ENCODE measurements around the gene LEMD3.

LEMD3 gene

DNA sequence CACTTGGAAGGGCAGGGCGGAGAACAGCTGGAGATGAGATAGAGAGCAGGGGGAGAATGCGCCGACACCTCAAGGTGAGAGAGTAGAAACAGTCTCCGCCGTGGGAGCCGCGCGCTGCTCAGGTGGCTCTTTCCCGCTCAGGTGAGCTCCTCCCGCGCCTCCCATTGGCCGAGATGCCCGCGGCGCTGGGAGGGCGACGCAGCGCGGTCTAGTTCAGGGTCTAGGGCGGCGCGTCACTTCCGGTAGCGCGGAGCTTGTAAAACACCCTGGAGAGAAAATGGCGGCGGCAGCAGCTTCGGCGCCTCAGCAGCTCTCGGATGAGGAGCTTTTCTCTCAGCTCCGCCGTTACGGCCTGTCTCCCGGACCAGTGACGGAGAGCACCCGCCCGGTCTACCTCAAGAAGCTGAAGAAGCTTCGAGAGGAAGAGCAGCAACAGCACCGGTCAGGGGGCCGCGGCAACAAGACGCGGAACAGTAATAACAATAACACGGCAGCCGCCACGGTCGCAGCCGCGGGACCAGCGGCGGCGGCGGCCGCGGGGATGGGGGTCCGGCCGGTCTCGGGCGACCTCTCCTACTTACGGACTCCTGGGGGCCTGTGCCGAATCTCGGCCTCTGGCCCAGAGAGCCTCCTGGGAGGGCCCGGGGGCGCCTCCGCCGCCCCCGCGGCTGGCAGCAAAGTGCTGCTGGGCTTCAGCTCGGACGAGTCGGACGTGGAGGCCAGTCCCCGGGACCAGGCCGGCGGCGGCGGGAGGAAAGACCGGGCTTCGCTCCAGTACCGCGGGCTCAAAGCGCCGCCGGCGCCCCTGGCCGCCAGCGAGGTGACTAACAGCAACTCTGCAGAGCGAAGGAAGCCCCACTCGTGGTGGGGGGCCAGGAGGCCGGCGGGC is at the start of gene LEMD3:
Gene LEMD3 (plus strand): TSS at position 264 of the 889 bp plus-strand sequence. CDS start 14 bp downstream, at position 278.
- in situ Hi-C loops (cut with MboI; ENCODE audit: low sequenced_read_pairs): no loop called here

DNA sequence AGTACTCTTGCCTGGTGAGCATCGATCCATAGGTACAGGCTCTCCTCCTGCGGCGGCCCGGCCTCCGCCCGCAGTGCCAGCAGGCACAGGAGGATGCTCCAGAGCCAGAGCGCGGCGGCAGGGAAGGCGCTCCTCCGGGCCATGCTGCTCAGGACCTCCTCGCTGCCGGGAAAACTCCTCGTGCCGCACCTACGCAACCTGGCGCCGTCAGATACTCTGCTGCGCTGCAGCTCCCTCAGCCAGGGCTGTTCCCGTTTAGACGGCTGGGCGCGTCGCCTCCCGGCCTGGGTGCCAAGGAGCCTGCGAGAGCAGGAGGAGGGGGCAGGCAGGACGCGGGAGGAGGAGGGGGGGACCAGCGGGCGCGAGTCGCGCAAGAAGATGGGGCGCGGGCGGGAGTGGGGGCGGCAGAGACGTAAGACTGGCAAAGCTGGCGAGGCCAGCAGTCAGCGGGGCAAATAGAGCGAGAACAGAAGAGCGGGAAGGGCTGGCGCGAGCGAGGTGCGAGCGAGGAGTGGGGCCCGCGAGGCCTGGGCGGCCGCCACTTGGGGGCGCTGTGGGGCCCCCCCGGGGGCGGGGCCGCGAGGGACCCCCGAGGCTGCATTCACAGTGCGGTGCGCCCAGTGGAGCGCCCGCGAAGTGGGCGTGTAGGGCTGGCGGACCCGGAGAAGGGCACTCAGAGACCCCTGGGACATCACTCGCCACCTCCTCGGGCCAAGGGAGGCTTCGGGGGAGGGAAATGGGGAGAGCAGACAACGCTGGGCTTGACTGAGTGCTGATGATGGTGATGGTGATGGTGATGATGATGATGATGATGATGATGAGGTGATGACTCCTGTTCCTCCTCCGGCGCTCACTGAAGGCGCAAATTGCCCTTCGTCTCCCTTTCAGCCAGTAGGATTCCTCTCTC is 48.1 kb upstream of the LEMD3 start, which contains the start of gene WIF1:
Gene WIF1 (minus strand): TSS at position 257 of the 907 bp plus-strand sequence. CDS start 114 bp downstream, at position 143.
- in situ Hi-C loops (cut with MboI; ENCODE audit: low sequenced_read_pairs): no loop called here

DNA sequence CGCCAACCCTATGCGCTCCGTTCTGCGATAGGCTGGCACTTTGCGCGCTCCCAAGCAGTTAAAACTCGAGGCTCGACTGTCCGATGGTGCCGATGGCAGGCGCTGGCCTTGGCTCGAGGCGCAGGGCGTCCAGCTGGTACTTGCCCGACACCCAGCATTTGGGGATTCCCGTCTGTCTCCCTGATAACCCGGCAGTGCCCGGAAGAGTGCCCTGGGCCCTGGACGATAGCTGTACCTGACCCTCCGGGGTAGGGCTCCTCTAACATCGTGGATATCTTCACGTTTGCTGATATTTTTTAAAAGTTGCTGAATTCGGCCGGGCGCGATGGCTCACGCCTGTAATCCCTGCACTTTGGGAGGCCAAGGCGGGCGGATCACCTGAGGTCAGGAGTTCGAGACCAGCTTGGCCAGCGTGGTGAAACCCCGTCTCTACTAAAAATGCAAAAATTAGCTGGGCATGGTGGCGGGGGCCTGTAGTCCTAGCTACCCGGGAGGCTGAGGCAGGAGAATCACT is 47.4 kb upstream of the LEMD3 start:
- in situ Hi-C loops (cut with MboI; ENCODE audit: low sequenced_read_pairs): no loop called here

DNA sequence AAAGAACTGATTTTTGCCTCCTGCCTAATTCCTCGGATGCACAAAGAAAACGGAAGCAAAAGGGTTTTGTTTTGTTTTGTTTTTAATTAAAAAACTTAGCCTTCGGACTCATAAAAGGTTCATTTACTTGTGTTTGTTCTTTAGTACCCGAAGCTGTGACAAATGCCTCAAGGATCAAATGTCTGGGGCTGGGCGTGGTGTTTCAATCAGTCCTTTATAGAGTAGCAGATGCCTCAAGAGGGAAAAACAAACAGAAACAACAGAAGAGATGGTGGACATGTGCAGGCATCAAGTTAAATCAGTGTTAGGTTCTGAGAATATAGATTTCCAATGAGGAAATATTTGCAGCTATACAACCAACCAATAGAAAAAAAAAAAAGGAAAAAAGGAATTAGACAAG is 46.7 kb upstream of the LEMD3 start:
- in situ Hi-C loops (cut with MboI; ENCODE audit: low sequenced_read_pairs): no loop called here

DNA sequence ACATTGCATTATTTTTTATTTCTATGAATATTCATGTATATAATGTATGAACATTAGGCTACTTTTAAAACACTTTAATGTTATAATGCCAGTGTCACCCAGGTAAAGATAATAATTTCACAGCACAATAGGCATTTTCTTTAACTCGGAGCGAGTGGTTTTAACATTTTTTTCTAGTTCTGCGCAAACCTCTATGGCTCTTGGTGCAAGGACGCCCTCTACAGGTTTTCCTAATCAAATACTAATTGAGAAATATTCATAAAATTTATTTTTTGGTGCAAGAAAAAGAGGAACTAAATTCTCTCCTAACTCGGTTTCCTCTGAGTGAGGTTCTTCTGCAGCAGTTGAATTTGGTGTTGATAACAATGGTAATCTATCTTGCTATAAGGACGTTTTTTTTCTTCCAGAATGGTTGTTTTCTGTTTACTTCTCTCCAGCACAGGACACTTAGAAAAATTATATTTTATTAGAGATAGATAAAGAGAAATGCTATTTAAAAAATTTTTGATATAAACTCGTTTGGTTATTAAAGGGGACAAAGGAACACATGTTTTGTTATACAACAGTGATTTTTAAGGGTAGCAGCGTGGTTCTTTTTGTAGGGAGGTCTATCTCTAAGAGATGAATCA is 45.8 kb upstream of the LEMD3 start:
- in situ Hi-C loops (cut with MboI; ENCODE audit: low sequenced_read_pairs): no loop called here

DNA sequence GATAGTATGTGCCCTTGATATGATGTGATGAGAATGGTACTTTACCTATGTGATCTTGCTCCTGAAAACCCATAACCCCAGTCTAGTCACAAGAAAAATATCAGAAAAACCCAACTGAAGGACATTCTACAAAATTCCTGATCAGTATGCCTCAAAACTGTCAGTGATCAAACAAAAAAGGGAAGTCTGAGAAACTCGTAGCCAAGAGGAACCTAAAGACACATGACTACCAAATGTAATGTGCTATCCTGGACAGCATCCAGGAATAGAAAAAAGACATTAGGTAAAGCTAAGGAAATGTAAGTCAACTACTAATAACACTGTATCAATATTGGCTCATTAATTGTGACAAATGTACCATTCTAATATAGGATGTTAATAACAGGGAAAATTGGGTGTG is 44.1 kb upstream of the LEMD3 start:
- in situ Hi-C loops (cut with MboI; ENCODE audit: low sequenced_read_pairs): no loop called here

DNA sequence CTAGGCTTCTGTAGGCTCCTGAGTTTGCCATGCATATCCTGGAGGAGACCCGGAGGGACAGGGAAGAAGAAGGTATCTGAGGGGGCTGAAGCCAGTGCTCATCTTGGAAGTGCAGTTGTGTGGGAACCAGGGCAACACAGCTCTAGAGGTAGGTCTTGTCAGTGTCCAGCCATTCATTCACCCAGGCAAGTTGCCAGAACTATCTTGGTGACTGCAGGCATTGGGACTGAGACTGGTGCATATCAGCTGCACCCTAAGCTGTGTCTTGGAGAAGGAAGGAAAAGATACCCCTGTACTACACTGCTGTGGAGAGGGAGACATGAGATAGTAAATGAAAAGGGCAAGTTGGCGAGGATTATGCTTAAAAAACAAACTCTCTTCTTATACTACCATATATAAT is 43.4 kb upstream of the LEMD3 start:
- in situ Hi-C loops (cut with MboI; ENCODE audit: low sequenced_read_pairs): no loop called here

DNA sequence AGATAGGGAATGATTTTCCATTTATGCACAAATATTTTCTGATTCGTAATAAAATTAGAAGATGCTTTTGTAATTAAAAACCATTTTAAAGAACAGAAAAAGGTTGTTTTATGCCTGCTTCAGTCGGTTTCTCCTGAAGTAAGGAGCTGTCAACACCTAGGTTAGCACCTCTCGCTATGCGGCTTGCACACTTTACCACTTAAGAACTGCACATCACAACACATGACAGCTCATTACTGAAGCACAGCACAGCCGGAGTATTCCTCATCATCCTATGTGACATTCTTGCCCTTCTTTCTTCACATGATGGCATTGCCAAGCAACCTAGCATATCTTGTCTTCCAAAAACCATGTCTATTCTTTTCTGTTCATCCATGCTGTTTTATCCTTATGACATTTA is 42.9 kb upstream of the LEMD3 start:
- in situ Hi-C loops (cut with MboI; ENCODE audit: low sequenced_read_pairs): no loop called here

DNA sequence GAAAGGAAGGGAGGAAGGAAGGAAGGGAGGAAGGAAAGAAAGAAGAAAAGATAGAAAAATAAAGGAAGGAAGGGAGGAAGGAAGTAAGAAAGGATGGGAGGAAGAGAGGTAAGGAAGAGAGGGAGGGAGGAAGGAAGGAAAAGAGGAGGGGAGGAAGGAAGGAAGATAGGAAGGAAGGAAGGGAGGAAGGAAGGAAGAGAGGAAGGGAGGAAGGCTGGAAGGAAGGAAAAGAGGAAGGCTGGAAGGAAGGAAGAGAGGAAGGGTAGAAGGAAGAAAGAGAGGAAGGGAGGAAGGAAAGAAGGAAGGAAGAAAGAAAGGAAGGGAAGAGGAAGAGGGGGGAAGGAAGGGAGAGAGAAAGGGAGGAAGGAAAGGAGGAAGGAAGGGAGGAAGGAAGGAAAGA is 35.5 kb upstream of the LEMD3 start:
- in situ Hi-C loops (cut with MboI; ENCODE audit: low sequenced_read_pairs): no loop called here

DNA sequence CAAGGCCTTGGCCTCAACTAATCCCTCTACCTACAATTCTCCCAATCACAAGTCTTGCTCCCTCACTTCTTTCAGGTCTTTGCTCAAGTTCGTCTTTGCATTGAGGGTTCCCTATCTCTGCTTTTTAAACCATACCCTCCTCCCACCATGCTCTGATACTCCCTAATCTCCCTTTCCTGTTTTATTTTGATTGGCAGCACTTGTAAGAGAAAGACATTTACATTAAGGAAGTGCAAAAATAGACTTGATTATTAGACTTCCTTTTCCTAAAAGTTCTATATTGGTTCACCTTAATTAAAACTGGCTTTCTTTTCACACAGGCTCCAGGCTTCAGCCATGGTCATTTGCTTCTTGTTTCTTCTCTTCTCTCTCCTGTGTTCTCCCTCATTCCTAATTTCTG is 30.0 kb upstream of the LEMD3 start:
- in situ Hi-C loops (cut with MboI; ENCODE audit: low sequenced_read_pairs): no loop called here

DNA sequence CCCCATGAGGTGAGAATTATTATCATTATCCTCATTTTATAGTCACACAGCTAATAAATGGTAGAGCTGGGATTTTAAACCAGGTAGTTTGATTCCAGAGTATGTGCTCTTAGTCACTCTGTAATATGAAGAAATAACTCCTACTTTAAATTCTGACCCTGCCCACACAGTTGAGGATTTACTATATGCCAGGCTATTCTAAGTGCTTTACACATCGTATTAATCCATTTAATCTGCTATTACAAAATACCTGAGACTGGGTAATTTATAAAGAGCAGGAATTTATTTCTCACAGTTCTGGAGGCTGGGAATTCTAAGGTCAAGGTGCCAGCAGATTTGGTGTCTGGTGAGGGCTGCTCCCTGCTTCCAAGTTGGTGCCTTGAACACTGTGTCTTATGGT is 28.6 kb upstream of the LEMD3 start:
- in situ Hi-C loops (cut with MboI; ENCODE audit: low sequenced_read_pairs): no loop called here

DNA sequence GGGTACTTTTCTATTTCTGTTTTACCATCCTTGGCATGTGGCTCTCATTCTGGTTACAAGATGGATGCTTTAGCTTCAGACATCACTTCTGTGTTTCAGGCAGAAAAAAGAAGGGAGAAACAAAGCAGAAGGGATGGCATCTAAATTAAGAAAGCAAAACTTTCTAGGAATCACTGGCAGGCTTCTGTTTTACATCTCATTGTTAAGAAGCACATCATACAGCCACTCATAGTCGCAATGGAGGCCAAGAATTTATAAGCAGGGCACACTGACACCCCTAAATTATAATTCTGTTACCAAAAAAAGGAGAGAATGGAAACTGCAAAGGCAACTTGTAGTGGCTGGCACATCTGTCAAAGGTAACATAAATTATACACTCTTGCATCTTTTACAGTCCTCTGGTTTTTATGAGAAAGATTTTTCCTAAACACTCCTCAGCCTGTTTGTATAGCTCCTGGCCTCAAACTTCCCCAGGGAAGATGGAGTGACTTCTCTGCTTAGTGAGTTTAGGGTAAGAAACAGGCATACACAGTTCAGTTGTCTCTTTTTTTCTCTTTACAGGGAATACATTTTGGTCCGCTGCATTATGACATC is 22.0 kb upstream of the LEMD3 start:
- in situ Hi-C loops (cut with MboI; ENCODE audit: low sequenced_read_pairs): no loop called here

DNA sequence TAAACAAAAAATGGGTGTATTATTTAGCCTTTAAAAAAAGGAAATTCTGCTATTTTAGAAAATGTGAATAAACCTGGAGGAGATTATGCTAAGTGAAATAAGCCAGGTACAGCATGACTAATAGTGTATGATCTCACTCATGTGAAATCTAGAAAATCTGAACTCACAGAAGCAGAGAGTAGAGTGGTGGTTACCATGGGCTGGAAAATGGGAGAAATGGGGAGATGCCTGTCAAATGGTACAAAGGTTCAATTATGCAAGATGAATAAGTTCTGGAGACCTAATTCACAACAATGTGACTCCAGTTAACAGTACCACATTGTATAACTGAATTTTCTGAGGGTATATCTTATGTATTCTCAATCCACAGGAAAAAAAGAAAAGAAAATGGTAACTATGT is 17.4 kb upstream of the LEMD3 start:
- in situ Hi-C loops (cut with MboI; ENCODE audit: low sequenced_read_pairs): no loop called here

DNA sequence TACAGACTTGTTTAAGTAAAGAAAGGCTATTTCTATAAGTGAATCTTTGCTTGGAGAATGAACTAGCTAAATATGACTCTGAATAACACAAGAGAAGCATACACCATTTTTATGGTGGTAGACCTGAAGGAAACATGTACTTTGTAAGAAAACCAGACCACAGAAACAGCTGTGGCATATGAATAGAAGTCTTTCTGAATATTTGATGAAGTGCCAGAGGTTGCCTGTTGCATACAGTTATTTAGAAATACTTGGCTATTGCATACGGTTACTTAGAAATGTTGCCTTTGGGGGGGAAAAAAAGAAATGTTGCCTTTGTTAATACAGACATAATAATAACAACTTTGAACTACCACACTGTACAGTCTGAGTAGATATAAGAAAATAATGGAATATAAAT is 16.8 kb upstream of the LEMD3 start:
- in situ Hi-C loops (cut with MboI; ENCODE audit: low sequenced_read_pairs): no loop called here

DNA sequence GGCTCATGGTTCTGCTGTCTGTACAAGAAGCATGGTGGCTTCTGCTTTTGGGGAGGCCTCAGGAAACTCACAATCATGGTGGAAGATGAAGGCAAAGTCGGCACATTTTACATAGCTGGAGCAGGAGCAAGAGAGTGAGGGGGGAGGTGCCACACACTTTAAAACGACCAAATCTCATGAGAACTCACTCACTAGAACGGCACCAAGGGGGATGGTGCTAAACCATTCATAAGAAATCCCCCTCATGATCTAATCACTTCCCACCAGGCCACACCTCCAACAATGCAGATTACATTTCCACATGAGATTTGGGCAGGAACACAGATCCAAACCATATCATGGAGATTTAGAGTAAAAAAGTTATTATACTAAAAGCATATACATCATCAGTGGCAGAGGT is 13.6 kb upstream of the LEMD3 start:
- in situ Hi-C loops (cut with MboI; ENCODE audit: low sequenced_read_pairs): no loop called here

DNA sequence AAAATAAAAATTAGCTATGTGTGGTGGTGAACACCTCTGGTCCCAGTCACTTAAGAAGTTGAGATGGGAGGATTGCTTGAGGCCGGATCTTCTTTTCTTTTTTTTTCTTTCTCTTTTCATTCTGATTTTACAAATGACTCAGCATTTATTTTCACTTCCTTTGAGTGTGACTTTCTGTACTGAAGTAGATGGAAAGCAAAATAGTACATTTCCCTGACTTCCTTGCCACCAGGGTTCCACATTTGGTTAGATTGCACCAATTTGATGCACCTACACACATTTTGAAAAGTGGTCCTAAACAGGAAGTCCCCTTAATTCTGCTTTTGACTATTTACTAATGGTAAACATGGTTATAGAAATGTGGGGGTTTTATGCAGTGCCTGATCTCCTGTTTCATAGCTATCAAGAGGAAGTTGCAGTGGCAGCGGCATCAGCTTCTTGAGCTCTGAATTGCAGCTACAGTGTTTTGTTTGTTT is 13.0 kb upstream of the LEMD3 start:
- in situ Hi-C loops (cut with MboI; ENCODE audit: low sequenced_read_pairs): no loop called here

DNA sequence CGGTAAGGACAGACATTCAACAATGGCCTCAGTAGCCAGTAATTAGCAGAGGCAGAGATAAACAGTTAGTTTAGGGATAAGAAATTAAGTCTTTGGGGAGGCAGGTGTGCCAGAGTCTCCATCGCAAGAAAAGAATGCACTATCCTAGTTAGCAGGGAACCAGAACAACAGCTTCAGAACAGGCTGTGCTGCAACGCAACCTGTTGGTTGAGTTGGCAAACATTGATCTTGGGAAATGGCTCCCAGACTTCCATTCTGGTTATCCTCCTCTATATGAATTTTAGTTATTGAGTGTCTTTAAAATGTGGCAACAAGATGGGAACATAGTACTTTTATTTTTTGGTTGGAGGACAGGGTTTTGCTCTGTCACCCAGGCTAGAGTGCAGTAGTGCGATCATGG is 12.3 kb upstream of the LEMD3 start:
- in situ Hi-C loops (cut with MboI; ENCODE audit: low sequenced_read_pairs): no loop called here

DNA sequence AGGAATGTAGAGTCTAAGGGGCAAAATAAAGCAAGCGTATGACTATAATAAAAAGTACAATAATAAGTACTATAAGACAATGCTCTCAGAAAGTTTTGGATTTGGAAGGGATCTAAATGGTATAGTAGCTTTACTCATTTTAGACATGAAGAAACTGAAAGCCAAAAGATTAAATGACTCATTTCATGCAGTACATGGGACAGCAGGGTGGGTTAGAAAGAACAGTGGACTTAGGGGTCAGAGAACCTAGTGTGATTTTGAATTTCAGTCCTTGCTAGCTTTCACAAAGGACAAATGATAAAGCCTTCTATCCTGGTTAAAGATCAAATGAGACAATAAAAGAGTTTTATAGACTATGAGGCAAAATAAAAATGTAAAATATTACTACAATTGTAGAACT is 6.8 kb upstream of the LEMD3 start:
- in situ Hi-C loops (cut with MboI; ENCODE audit: low sequenced_read_pairs): no loop called here

DNA sequence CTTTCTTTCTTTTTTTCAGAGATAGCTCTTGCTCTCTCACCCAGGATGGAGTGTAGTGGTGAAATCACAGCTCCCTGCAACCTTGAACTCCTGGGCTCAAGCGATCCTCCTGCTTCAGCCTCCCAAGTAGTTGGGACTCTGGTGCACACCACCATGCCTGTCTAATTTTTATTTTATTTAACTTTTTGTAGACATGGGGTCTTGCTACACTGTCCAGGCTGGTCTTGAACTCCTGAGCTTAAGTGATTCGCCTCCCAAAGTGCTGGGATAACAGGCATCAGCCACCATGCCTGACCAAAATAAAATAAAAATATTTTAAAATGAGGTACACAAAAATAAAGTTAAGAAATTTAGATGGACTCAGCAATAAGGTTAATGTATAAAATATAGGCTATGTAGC is 5.1 kb upstream of the LEMD3 start:
- in situ Hi-C loops (cut with MboI; ENCODE audit: low sequenced_read_pairs): no loop called here

DNA sequence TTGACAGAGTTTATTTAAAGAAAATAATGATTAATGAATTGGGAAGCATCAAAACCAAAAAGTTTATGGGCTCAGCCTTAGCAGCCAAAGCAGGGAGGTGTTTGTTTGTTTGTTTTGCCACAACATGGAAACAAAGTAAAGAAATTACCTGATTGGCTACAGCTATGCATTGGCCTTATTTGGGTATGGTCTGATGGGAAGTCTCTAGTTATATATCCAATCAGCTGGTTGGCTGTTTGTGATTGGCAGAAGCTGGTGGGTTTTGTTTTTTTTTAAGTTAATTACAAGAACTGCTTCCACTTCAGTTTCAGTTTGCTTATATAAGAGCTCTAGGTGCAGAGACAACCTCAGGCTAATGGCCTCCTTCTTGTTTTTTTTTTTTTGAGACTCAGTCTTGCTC is 4.6 kb upstream of the LEMD3 start:
- in situ Hi-C loops (cut with MboI; ENCODE audit: low sequenced_read_pairs): no loop called here
